Osteocyte (in vitro differentiated cells): ENCODE data around the gene IL3. TPM values are rescaled to one million over a fixed set of nuclear protein-coding genes. Genes with fewer than 3 reads are reported as not detected.

Experiments
- DNase-seq: peaks from one replicate; pipeline ENCODE4 v3.0.0; 2021; ENCODE audit warnings: mixed read lengths; ENCODE audit not compliant: unreplicated experiment; ENCODE audit errors: extremely low spot score
- H3K27ac Mint-ChIP-seq: one replicate; pipeline ENCODE4 v1.8.0; 2021; ENCODE audit warnings: mild to moderate bottlenecking, mixed read lengths; ENCODE audit not compliant: unreplicated experiment
- H3K27me3 Mint-ChIP-seq: one replicate; pipeline ENCODE4 v1.8.0; 2021; ENCODE audit warnings: mixed read lengths; ENCODE audit not compliant: unreplicated experiment
- H3K36me3 Mint-ChIP-seq: one replicate; pipeline ENCODE4 v1.8.0; 2021; ENCODE audit warnings: mixed read lengths; ENCODE audit not compliant: unreplicated experiment
- H3K4me1 Mint-ChIP-seq: one replicate; pipeline ENCODE4 v1.8.0; 2021; ENCODE audit warnings: mixed read lengths; ENCODE audit not compliant: unreplicated experiment
- H3K4me3 Mint-ChIP-seq: one replicate; pipeline ENCODE4 v1.8.0; 2021; ENCODE audit warnings: mild to moderate bottlenecking, moderate library complexity, mixed read lengths; ENCODE audit not compliant: unreplicated experiment
- H3K9me3 Mint-ChIP-seq: one replicate; pipeline ENCODE4 v1.8.0; 2021; ENCODE audit warnings: mixed read lengths; ENCODE audit not compliant: unreplicated experiment
- total RNA-seq: library from RNA; stranded (reverse); gene quantifications from 2 replicates; pipeline ENCODE4 v1.2.1, GENCODE V29; 2021
- TF ChIP-seq, protein P1 (sequence below): fragments of 200-600 bp; sonication (generic); IDR thresholded peaks from 2 replicates; pipeline ENCODE4 v1.5.0; 2021; ENCODE audit warnings: antibody characterized with exemption, mild to moderate bottlenecking, moderate library complexity

The IL3 gene
- total RNA-seq, 1 donor from 2014 or later: not detected

GRCh38 chr5:132098621-132099020 lies 38.2 kb downstream of the IL3 start:
- Mint-ChIP-seq H3K36me3 (no peaks in the 10 kb centered on the region), H3K9me3 (no peaks in the 10 kb centered on the region), H3K27ac (no peak overlapping the region), H3K27me3 (no peaks in the 10 kb centered on the region), H3K4me3 (no peak overlapping the region), H3K4me1 (peaks cover 26% of the 10 kb centered on the region)
- DNase-seq: no peak
- TF ChIP-seq, protein P1, sequence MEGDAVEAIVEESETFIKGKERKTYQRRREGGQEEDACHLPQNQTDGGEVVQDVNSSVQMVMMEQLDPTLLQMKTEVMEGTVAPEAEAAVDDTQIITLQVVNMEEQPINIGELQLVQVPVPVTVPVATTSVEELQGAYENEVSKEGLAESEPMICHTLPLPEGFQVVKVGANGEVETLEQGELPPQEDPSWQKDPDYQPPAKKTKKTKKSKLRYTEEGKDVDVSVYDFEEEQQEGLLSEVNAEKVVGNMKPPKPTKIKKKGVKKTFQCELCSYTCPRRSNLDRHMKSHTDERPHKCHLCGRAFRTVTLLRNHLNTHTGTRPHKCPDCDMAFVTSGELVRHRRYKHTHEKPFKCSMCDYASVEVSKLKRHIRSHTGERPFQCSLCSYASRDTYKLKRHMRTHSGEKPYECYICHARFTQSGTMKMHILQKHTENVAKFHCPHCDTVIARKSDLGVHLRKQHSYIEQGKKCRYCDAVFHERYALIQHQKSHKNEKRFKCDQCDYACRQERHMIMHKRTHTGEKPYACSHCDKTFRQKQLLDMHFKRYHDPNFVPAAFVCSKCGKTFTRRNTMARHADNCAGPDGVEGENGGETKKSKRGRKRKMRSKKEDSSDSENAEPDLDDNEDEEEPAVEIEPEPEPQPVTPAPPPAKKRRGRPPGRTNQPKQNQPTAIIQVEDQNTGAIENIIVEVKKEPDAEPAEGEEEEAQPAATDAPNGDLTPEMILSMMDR: no peak

- no peaks in the 10 kb centered on the region for H3K9me3 Mint-ChIP-seq
- no peak overlapping the region for H3K27ac Mint-ChIP-seq
- TF ChIP-seq, protein P1: no peak
- H3K4me1 Mint-ChIP-seq: peaks cover 29% of the 10 kb centered on the region
- no peak overlapping the region for H3K4me3 Mint-ChIP-seq
- no peak for DNase-seq
- H3K36me3 Mint-ChIP-seq: no peaks in the 10 kb centered on the region
- H3K27me3 Mint-ChIP-seq: no peaks in the 10 kb centered on the region
These were observed 38.8 kb downstream of the IL3 start for GRCh38 chr5:132099076-132099748.

DNA sequence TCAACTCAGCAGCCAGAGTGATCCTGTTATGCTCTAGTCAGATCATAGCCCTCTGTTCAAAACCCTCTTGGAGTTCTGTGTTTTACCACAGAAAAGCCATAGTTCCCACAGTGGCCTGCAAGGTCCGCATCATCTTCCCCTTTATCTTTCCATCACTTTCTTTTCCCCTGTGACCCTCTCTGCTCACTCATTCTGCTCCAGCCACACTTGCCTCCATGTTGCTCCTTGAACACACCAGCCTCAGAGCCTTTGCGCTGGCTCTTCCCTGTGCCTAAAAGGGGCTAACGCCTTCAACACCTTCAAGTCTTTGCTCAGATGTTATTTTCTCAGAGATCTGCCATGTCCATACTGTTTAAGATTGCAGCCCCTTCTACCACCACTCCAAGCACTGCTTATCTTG lies 39.5 kb downstream of the IL3 start:
- Mint-ChIP-seq H3K27ac (no peak overlapping the region), H3K4me1 (peaks cover 26% of the 10 kb centered on the region), H3K4me3 (no peak overlapping the region), H3K27me3 (no peaks in the 10 kb centered on the region), H3K9me3 (no peaks in the 10 kb centered on the region), H3K36me3 (no peaks in the 10 kb centered on the region)
- no peak for DNase-seq
- TF ChIP-seq, protein P1: no peak

DNA sequence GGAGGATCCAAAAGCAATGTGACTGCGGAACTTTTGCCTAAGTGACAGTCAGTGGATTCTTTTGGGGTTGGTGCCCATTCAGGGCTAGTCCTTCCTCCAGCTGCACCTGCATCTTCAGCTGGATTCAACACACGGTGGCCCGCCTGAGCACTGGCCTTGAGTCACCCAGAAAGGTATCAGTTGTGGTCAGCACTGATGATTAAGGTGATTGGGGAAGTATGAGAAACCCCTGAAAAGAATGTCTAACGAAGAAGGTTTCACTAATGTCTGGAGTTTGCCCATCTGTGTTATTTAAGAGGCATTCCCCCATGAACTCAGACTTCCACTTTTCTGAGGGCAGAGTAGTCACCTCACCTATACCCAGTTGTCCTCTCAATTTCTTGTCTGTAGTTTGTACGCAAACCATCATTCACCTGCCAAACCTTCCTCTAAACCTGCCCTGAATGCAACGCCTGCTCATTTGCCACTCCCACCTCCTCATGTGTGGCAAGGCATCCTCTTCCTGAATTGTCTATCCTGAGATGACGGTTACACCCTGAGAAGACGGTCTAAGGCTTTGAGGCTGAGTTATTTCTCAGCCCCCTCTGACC lies 40.3 kb downstream of the IL3 start:
- H3K36me3 Mint-ChIP-seq: no peaks in the 10 kb centered on the region
- H3K27ac Mint-ChIP-seq: no peak overlapping the region
- TF ChIP-seq, protein P1: no peak
- H3K4me1 Mint-ChIP-seq: peaks cover 18% of the 10 kb centered on the region
- H3K27me3 Mint-ChIP-seq: no peaks in the 10 kb centered on the region
- H3K4me3 Mint-ChIP-seq: no peak overlapping the region
- no peaks in the 10 kb centered on the region for H3K9me3 Mint-ChIP-seq
- DNase-seq: no peak

GRCh38 chr5:132101385-132101880 lies 41.0 kb downstream of the IL3 start:
- no peak for DNase-seq
- Mint-ChIP-seq H3K36me3 (no peaks in the 10 kb centered on the region), H3K27ac (no peak overlapping the region), H3K27me3 (no peaks in the 10 kb centered on the region), H3K4me3 (no peak overlapping the region), H3K9me3 (no peaks in the 10 kb centered on the region), H3K4me1 (peaks cover 18% of the 10 kb centered on the region)
- TF ChIP-seq, protein P1: no peak
